ENCODE results near the gene LCLAT1. TPM values are rescaled to one million over a fixed set of nuclear protein-coding genes. Genes with fewer than 3 reads are reported as not detected.
"Not testable (repeated sequence)": the region's sequence is repeated elsewhere in the genome, so short reads cannot be mapped to it uniquely, and the experiment has no call there.

The LCLAT1 gene
- total RNA-seq, 1 donor from 2014 or later, result 18.8 TPM

DNA sequence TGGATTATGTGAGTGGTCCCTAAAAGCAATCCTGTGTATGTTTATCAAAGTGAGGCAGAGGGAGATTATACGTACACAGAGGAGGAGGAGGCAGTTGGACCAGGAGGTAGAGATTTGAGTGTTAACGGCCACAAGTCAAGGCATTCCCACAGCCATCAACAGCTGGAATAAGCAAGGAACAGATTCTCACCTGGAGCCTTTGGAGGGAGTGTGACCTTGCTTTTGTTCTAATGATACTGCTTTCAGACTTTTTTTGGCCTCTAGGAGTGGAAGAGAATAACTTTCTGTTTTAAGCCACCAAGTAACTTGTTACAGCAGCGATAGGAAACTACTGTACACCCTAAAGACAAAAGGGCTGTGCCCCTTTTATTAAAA lies 18.1 kb downstream of the LCLAT1 start:
- Histone ChIP-seq H3K9ac (ENCODE audit: low read depth in 1 of 3, low read length in 3 of 3) (no peak overlapping the region), H3K9me3 (ENCODE audit: control insufficient read depth in 3 of 3, low read length in 3 of 3) (peaks cover 0 to 2% (median 0%) of the 10 kb centered on the region in 3 donors), H3K4me3 (ENCODE audit: low read length in 3 of 3) (peak overlapping the region in 1 of 3 donors; percentile 1), H3K4me1 (ENCODE audit: control insufficient read depth in 3 of 3, insufficient read depth in 3 of 3, low read length in 3 of 3) (no peaks in the 10 kb centered on the region), H3K27me3 (ENCODE audit: control insufficient read depth in 3 of 3, insufficient read depth in 3 of 3, low read length in 3 of 3) (no peaks in the 10 kb centered on the region), H3K36me3 (ENCODE audit: control insufficient read depth in 3 of 3, insufficient read depth in 3 of 3, low read length in 3 of 3) (no peaks in the 10 kb centered on the region), H3K27ac (ENCODE audit: low read depth, low read length) (no peak overlapping the region)

DNA sequence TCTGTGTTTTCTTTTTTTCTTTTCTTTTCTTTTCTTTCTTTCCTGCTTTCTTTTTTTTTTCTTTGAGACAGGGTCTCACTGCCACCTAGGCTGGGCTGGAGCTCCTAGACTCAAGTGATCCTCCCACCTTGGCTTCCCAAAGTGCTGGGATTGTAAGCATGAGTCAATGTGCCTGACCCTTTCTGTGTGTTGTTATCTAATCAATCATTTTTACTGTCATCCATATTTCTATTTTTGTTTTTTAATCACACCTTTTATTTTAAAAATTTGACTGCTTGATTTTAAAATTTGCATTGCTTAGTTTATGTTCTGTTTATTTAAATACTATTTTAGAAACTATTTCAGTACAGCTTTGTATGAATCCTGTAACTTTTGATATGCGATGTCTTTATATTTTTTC lies 19.2 kb downstream of the LCLAT1 start:
- Histone ChIP-seq H3K27me3 (ENCODE audit: control insufficient read depth in 3 of 3, insufficient read depth in 3 of 3, low read length in 3 of 3) (no peaks in the 10 kb centered on the region), H3K27ac (ENCODE audit: low read depth, low read length) (no peak overlapping the region), H3K9me3 (ENCODE audit: control insufficient read depth in 3 of 3, low read length in 3 of 3) (peaks cover 0 to 2% (median 0%) of the 10 kb centered on the region in 3 donors), H3K9ac (ENCODE audit: low read depth in 1 of 3, low read length in 3 of 3) (no peak overlapping the region), H3K4me1 (ENCODE audit: control insufficient read depth in 3 of 3, insufficient read depth in 3 of 3, low read length in 3 of 3) (no peaks in the 10 kb centered on the region), H3K4me3 (ENCODE audit: low read length in 3 of 3) (no peak overlapping the region), H3K36me3 (ENCODE audit: control insufficient read depth in 3 of 3, insufficient read depth in 3 of 3, low read length in 3 of 3) (no peaks in the 10 kb centered on the region)

DNA sequence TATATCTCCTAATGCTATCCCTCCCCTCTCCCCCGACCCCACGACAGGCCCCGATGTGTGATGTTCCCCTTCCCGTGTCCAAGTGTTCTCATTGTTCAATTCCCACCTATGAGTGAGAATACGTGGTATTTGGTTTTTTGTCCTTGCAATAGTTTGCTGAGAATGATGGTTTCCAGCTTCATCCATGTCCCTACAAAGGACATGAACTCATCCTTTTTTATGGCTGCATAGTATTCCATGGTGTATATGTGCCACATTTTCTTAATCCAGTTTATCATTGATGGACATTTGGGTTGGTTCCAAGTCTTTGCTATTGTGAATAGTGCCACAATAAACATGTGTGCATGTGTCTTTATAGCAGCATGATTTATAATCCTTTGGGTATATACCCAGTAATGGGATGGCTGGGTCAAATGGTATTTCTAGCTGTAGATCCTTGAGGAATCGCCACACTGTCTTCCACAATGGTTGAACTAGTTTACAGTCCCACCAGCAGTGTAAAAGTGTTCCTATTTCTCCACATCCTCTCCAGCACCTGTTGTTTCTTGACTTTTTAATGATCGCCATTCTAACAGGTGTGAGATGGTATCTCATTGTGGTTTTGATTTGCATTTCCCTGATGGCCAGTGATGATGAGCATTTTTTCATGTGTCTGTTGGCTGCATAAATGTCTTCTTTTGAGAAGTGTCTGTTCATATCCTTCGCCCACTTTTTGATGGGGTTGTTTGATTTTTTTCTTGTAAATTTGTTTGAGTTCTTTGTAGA lies 20.2 kb downstream of the LCLAT1 start:
- H3K9me3 ChIP-seq (ENCODE audit: control insufficient read depth in 3 of 3, low read length in 3 of 3); H3K36me3 ChIP-seq (ENCODE audit: control insufficient read depth in 3 of 3, insufficient read depth in 3 of 3, low read length in 3 of 3); H3K27ac ChIP-seq (ENCODE audit: low read depth, low read length); H3K4me3 ChIP-seq (ENCODE audit: low read length in 3 of 3); H3K4me1 ChIP-seq (ENCODE audit: control insufficient read depth in 3 of 3, insufficient read depth in 3 of 3, low read length in 3 of 3); H3K9ac ChIP-seq (ENCODE audit: low read depth in 1 of 3, low read length in 3 of 3); H3K27me3 ChIP-seq (ENCODE audit: control insufficient read depth in 3 of 3, insufficient read depth in 3 of 3, low read length in 3 of 3): not testable (repeated sequence)

DNA sequence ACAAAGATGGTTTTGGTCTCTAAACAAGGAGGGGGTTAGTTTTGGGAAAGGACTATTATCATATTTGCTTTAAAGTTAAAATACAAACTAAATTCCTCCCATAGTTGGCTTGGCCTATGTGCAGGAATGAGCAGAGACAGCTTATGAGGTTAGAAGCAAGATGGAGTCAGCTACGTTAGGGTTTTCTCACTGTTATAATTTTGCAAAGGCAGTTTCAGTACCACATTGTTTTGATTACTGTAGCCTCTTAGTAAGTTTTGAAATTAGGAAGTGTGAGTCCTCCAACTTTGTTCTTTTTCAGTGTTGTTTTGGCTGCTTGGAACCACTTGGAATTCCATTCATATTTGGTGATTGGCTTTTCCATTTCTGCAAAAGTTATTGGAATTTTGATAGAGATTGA lies 23.4 kb downstream of the LCLAT1 start:
- no peaks in the 10 kb centered on the region for H3K36me3 ChIP-seq (ENCODE audit: control insufficient read depth in 3 of 3, insufficient read depth in 3 of 3, low read length in 3 of 3)
- H3K9me3 ChIP-seq (ENCODE audit: control insufficient read depth in 3 of 3, low read length in 3 of 3), result peaks cover 0 to 2% (median 0%) of the 10 kb centered on the region in 3 donors
- no peaks in the 10 kb centered on the region for H3K4me1 ChIP-seq (ENCODE audit: control insufficient read depth in 3 of 3, insufficient read depth in 3 of 3, low read length in 3 of 3)
- no peak overlapping the region for H3K4me3 ChIP-seq (ENCODE audit: low read length in 3 of 3)
- no peaks in the 10 kb centered on the region for H3K27me3 ChIP-seq (ENCODE audit: control insufficient read depth in 3 of 3, insufficient read depth in 3 of 3, low read length in 3 of 3)
- no peak overlapping the region for H3K9ac ChIP-seq (ENCODE audit: low read depth in 1 of 3, low read length in 3 of 3)
- no peak overlapping the region for H3K27ac ChIP-seq (ENCODE audit: low read depth, low read length)

DNA sequence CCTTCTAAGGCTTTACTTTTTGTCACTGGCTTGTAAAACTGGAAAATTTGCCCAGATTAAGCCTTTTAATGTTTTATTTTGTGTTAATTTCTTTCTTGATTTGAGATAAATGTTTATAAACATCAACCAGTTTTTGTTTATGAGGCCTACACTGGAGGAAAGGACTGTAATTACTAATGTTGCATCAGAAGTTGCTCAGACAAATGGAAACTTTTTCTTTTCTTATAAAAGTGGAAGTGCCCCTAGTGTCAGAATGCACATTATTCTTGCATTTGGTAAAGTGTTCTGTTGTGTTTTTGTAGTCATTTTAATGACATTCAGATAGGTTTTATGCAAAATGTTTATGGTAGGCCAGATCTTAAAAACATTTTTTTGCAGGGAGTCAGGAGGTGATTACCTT lies 25.3 kb downstream of the LCLAT1 start:
- Histone ChIP-seq H3K9me3 (ENCODE audit: control insufficient read depth in 3 of 3, low read length in 3 of 3) (peaks cover 0 to 2% (median 0%) of the 10 kb centered on the region in 3 donors), H3K4me3 (ENCODE audit: low read length in 3 of 3) (no peak overlapping the region), H3K27ac (ENCODE audit: low read depth, low read length) (no peak overlapping the region), H3K36me3 (ENCODE audit: control insufficient read depth in 3 of 3, insufficient read depth in 3 of 3, low read length in 3 of 3) (no peaks in the 10 kb centered on the region), H3K9ac (ENCODE audit: low read depth in 1 of 3, low read length in 3 of 3) (no peak overlapping the region), H3K27me3 (ENCODE audit: control insufficient read depth in 3 of 3, insufficient read depth in 3 of 3, low read length in 3 of 3) (no peaks in the 10 kb centered on the region), H3K4me1 (ENCODE audit: control insufficient read depth in 3 of 3, insufficient read depth in 3 of 3, low read length in 3 of 3) (no peaks in the 10 kb centered on the region)

DNA sequence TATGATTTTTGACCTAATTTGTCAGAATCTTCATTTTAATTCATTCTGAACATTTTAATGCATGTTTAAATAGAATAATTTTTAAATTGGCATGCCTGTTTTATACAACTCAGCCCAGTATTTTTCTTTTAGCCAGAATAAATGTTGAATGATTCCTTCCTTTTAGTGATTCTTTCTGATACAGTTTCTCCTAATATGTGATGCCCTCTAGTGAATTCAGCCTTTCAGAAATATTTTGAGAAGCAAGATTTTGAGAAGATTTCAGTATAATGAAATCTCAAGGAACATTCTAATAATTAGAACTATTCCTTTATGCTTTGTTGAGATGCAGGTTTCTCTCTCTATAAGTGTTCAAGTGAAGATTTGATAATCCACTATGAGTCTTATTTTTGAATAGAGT lies 28.5 kb downstream of the LCLAT1 start:
- no peaks in the 10 kb centered on the region for H3K9me3 ChIP-seq (ENCODE audit: control insufficient read depth in 3 of 3, low read length in 3 of 3)
- H3K4me3 ChIP-seq (ENCODE audit: low read length in 3 of 3), result no peak overlapping the region
- no peak overlapping the region for H3K9ac ChIP-seq (ENCODE audit: low read depth in 1 of 3, low read length in 3 of 3)
- no peak overlapping the region for H3K27ac ChIP-seq (ENCODE audit: low read depth, low read length)
- H3K27me3 ChIP-seq (ENCODE audit: control insufficient read depth in 3 of 3, insufficient read depth in 3 of 3, low read length in 3 of 3), result no peaks in the 10 kb centered on the region
- H3K36me3 ChIP-seq (ENCODE audit: control insufficient read depth in 3 of 3, insufficient read depth in 3 of 3, low read length in 3 of 3), result no peaks in the 10 kb centered on the region
- no peaks in the 10 kb centered on the region for H3K4me1 ChIP-seq (ENCODE audit: control insufficient read depth in 3 of 3, insufficient read depth in 3 of 3, low read length in 3 of 3)

DNA sequence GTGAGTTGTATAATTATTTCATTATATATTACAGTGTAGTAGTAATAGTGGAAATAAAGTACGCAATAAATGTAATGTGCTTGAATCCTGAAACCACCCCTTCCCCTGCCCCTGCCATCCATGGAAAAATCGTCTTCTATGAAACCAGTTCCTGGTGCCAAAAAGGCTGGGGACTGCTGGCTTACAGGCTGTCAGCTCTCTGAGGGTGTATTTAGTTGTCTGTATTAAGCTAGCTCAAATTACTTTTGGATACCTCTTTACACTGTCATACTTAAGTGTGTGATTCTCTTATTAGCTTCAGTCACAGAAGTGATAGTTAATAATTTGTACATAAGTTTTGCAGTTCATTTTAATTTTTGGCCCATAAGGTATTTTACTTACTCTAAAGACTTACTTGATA lies 29.6 kb downstream of the LCLAT1 start:
- no peaks in the 10 kb centered on the region for H3K27me3 ChIP-seq (ENCODE audit: control insufficient read depth in 3 of 3, insufficient read depth in 3 of 3, low read length in 3 of 3)
- H3K4me1 ChIP-seq (ENCODE audit: control insufficient read depth in 3 of 3, insufficient read depth in 3 of 3, low read length in 3 of 3), result peaks cover 3 to 7% (median 4%) of the 10 kb centered on the region in 3 donors
- no peaks in the 10 kb centered on the region for H3K36me3 ChIP-seq (ENCODE audit: control insufficient read depth in 3 of 3, insufficient read depth in 3 of 3, low read length in 3 of 3)
- H3K27ac ChIP-seq (ENCODE audit: low read depth, low read length), result no peak overlapping the region
- no peak overlapping the region for H3K9ac ChIP-seq (ENCODE audit: low read depth in 1 of 3, low read length in 3 of 3)
- no peaks in the 10 kb centered on the region for H3K9me3 ChIP-seq (ENCODE audit: control insufficient read depth in 3 of 3, low read length in 3 of 3)
- H3K4me3 ChIP-seq (ENCODE audit: low read length in 3 of 3), result no peak overlapping the region

DNA sequence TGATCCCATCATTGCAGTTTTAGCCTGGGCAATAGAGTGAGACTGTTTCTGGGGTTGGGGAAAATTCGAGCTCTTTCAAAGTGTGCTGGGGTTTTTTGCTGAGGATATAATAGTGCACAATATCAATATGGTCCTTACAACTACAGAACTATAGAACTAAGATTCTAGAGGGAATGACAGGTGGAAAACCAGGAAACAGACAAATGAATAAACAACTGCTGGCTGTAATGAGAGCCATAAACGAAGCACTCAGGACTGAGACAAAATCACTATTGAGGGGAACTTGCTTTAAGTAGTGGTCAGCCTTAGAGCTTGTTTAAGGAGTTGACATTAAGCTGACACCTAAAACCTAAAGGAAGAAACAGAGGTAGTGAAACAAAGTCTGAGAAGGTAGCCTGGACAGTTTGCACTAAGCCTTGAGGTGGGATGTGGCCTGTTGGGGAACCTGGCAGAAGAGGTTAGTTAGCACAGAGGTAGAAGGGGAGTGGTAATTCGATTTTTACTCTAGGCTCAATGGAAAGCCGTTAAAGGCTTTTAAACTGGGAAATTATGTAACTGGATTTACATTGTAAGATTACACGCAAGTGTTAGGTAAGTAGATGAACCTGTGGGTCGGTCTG lies 33.8 kb downstream of the LCLAT1 start:
- Histone ChIP-seq H3K4me1 (ENCODE audit: control insufficient read depth in 3 of 3, insufficient read depth in 3 of 3, low read length in 3 of 3) (peaks cover 3 to 9% (median 5%) of the 10 kb centered on the region in 3 donors), H3K36me3 (ENCODE audit: control insufficient read depth in 3 of 3, insufficient read depth in 3 of 3, low read length in 3 of 3) (no peaks in the 10 kb centered on the region), H3K27me3 (ENCODE audit: control insufficient read depth in 3 of 3, insufficient read depth in 3 of 3, low read length in 3 of 3) (no peaks in the 10 kb centered on the region), H3K4me3 (ENCODE audit: low read length in 3 of 3) (no peak overlapping the region), H3K27ac (ENCODE audit: low read depth, low read length) (no peak overlapping the region), H3K9me3 (ENCODE audit: control insufficient read depth in 3 of 3, low read length in 3 of 3) (no peaks in the 10 kb centered on the region), H3K9ac (ENCODE audit: low read depth in 1 of 3, low read length in 3 of 3) (no peak overlapping the region)

DNA sequence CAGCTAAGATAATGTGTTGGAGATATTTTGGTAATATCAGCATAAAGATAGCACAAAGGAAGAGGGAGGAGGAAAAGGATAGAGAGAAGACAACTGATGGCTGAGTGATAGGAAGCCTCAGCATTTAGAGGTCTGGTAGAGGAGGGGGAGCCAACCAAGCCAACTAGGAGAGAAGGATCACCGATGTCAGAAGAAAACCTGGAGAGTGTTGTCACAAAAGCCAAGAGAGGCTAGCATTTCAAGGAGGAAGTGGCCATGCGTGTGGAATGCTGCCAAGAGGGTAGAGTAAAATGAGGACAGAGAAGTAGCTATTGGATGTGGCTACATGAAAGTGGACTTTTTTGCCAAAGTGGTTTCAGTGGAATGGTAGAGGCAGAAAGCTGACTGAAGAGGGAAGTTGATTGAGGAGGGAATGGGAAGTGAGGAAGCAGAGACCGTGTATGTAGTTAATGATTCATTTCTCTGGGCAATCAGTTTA lies 34.3 kb downstream of the LCLAT1 start:
- H3K9ac ChIP-seq (ENCODE audit: low read depth in 1 of 3, low read length in 3 of 3), result no peak overlapping the region
- peaks cover 3 to 9% (median 5%) of the 10 kb centered on the region in 3 donors for H3K4me1 ChIP-seq (ENCODE audit: control insufficient read depth in 3 of 3, insufficient read depth in 3 of 3, low read length in 3 of 3)
- H3K9me3 ChIP-seq (ENCODE audit: control insufficient read depth in 3 of 3, low read length in 3 of 3), result no peaks in the 10 kb centered on the region
- H3K27ac ChIP-seq (ENCODE audit: low read depth, low read length), result no peak overlapping the region
- H3K4me3 ChIP-seq (ENCODE audit: low read length in 3 of 3), result no peak overlapping the region
- no peaks in the 10 kb centered on the region for H3K36me3 ChIP-seq (ENCODE audit: control insufficient read depth in 3 of 3, insufficient read depth in 3 of 3, low read length in 3 of 3)
- no peaks in the 10 kb centered on the region for H3K27me3 ChIP-seq (ENCODE audit: control insufficient read depth in 3 of 3, insufficient read depth in 3 of 3, low read length in 3 of 3)

DNA sequence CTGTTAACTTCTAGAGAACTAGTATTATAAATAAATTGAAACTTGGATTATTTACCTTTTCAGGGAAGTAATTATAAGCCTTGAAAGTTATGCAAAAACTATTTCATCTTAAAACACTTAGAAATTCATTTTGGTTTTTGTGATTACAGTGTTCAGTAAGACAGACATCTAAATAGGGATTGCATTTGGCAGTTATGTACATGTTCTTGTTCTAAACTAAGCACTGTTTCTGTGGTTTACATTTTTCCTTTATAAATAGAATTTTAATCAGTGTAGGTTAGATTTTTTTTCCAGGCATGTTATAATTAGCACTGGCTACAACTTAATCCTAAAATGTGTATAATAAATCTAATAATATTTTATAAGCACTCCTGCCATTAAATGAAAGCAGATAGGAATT lies 35.0 kb downstream of the LCLAT1 start:
- no peaks in the 10 kb centered on the region for H3K27me3 ChIP-seq (ENCODE audit: control insufficient read depth in 3 of 3, insufficient read depth in 3 of 3, low read length in 3 of 3)
- H3K27ac ChIP-seq (ENCODE audit: low read depth, low read length), result no peak overlapping the region
- peaks cover 3 to 9% (median 5%) of the 10 kb centered on the region in 3 donors for H3K4me1 ChIP-seq (ENCODE audit: control insufficient read depth in 3 of 3, insufficient read depth in 3 of 3, low read length in 3 of 3)
- H3K36me3 ChIP-seq (ENCODE audit: control insufficient read depth in 3 of 3, insufficient read depth in 3 of 3, low read length in 3 of 3), result no peaks in the 10 kb centered on the region
- H3K9ac ChIP-seq (ENCODE audit: low read depth in 1 of 3, low read length in 3 of 3), result no peak overlapping the region
- no peaks in the 10 kb centered on the region for H3K9me3 ChIP-seq (ENCODE audit: control insufficient read depth in 3 of 3, low read length in 3 of 3)
- H3K4me3 ChIP-seq (ENCODE audit: low read length in 3 of 3), result no peak overlapping the region
